Caco-2 (cell line): ENCODE data around the gene COL5A1. TPM values are rescaled to one million over a fixed set of nuclear protein-coding genes. Genes with fewer than 3 reads are reported as not detected.

Experiments
- BruUV-seq: library from RNA; stranded (reverse); fragments of 400-500 nt; replicated peaks from 2 replicates; lab custom pipeline; 2021; lab: Mats Ljungman, UMichigan
- CTCF ChIA-PET: fragments of 300-600 bp; sonication (Branson Sonifier 250); formaldehyde crosslinking; loops from one replicate; lab custom pipeline; 2022; ENCODE audit warnings: antibody characterized with exemption; lab: Charles Lee
- POLR2A ChIA-PET: fragments of 300-600 bp; sonication (Branson Sonifier 250); formaldehyde crosslinking; loops from one replicate; lab custom pipeline; 2022; ENCODE audit warnings: antibody characterized with exemption; lab: Charles Lee
- DNase-seq, 2 experiments: peaks; one replicate each; pipeline versions ENCODE4 v3.0.0 to v3.0.0-alpha.2; 2020 to 2022
- H3K27me3 ChIP-seq: replicated peaks from 2 replicates; pipeline ENCODE4 v1.6.0; 2011; ENCODE audit warnings: low read length; ENCODE audit not compliant: control insufficient read depth, insufficient read depth
- H3K36me3 ChIP-seq: 2 replicates; pipeline ENCODE4 v1.5.1; 2011; ENCODE audit warnings: low read length; ENCODE audit not compliant: control insufficient read depth, insufficient read depth
- H3K4me1 ChIP-seq: fragments of 250-450 bp; sonication (Bioruptor Pico); 2 replicates; pipeline ENCODE4 v1.5.1; 2020; ENCODE audit warnings: mild to moderate bottlenecking
- H3K4me3 ChIP-seq: 2 replicates; pipeline ENCODE4 v1.5.1; 2011; ENCODE audit warnings: low read depth, mild to moderate bottlenecking, control low read depth, low read length
- H3K9me3 ChIP-seq: fragments of 250-450 bp; sonication (Bioruptor Pico); 2 replicates; pipeline ENCODE4 v1.5.1; 2020; ENCODE audit warnings: mild to moderate bottlenecking, moderate library complexity
- H3K27ac Mint-ChIP-seq: one replicate; pipeline ENCODE4 v1.8.0; 2022; ENCODE audit warnings: mixed read lengths; ENCODE audit not compliant: unreplicated experiment
- H3K27me3 Mint-ChIP-seq: one replicate; pipeline ENCODE4 v1.8.0; 2022; ENCODE audit warnings: mixed read lengths; ENCODE audit not compliant: insufficient read depth, unreplicated experiment
- H3K36me3 Mint-ChIP-seq: one replicate; pipeline ENCODE4 v1.8.0; 2022; ENCODE audit warnings: mild to moderate bottlenecking, mixed read lengths; ENCODE audit not compliant: insufficient read depth, unreplicated experiment
- H3K4me1 Mint-ChIP-seq: one replicate; pipeline ENCODE4 v1.8.0; 2022; ENCODE audit warnings: low read depth, mixed read lengths; ENCODE audit not compliant: unreplicated experiment
- H3K4me3 Mint-ChIP-seq: one replicate; pipeline ENCODE4 v1.8.0; 2022; ENCODE audit warnings: mild to moderate bottlenecking, moderate library complexity, mixed read lengths; ENCODE audit not compliant: unreplicated experiment
- H3K9me3 Mint-ChIP-seq: one replicate; pipeline ENCODE4 v1.8.0; 2022; ENCODE audit warnings: mixed read lengths; ENCODE audit not compliant: unreplicated experiment
- intact Hi-C: fragments of 100-400 bp; cut with micrococcal nuclease; formaldehyde crosslinking; loops from one replicate; pipeline ENCODE4 v1.10.0; 2022; ENCODE audit not compliant: unreplicated experiment
- total RNA-seq: library from RNA; stranded (reverse); gene quantifications from 2 replicates; pipeline ENCODE4 v1.2.3, GENCODE V29; 2022
- TF ChIP-seq, protein P1 (sequence below), 2 experiments: fragments of 200-600 bp in 1 of 2; IDR thresholded peaks; 1 replicate in 1 of 2; 2 replicates in 1 of 2; pipeline versions ENCODE4 v1.5.1 to v1.8.0; 2011 to 2022; ENCODE audit warnings: antibody characterized with exemption in 1 of 2, control low read depth in 1 of 2, inconsistent platforms in 1 of 2, low read depth in 1 of 2, low read length in 1 of 2, mild to moderate bottlenecking in 1 of 2, moderate library complexity in 1 of 2; ENCODE audit not compliant: insufficient read depth in 1 of 2, severe bottlenecking in 1 of 2, unreplicated experiment in 1 of 2

COL5A1 gene
- total RNA-seq, 1 experiment from 2014 or later, result 4.8 TPM

DNA sequence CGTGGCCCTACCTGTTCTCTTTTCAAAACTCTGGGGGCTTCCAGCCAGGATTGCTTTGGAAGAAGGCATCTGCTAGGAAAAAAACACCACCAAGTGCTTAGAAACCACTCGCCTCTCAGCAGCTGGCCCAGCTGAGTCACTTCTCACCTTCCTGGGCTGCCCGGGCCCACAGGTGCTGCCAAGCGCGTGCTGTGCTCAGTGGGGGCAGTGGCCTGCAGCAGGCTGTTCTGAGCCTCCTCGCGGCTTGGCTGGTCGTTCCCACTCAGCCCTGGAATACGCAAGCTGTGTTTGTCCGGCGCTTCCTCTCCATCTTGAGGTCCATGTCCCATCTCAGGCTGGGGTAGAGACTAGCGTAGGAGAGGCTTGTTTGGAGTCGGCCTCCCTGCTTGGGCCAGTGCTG lies 136.6 kb downstream of the COL5A1 start:
- TF ChIP-seq, protein P1, sequence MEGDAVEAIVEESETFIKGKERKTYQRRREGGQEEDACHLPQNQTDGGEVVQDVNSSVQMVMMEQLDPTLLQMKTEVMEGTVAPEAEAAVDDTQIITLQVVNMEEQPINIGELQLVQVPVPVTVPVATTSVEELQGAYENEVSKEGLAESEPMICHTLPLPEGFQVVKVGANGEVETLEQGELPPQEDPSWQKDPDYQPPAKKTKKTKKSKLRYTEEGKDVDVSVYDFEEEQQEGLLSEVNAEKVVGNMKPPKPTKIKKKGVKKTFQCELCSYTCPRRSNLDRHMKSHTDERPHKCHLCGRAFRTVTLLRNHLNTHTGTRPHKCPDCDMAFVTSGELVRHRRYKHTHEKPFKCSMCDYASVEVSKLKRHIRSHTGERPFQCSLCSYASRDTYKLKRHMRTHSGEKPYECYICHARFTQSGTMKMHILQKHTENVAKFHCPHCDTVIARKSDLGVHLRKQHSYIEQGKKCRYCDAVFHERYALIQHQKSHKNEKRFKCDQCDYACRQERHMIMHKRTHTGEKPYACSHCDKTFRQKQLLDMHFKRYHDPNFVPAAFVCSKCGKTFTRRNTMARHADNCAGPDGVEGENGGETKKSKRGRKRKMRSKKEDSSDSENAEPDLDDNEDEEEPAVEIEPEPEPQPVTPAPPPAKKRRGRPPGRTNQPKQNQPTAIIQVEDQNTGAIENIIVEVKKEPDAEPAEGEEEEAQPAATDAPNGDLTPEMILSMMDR (IDR thresholded peaks at IDR 0.05; ENCODE audit: insufficient read depth in 1 of 2, low read depth in 1 of 2, low read length in 1 of 2, severe bottlenecking in 1 of 2, unreplicated experiment in 1 of 2), result no peak
- Histone ChIP-seq H3K27me3 (no peaks in the 10 kb centered on the region), H3K36me3 (no peaks in the 10 kb centered on the region), H3K4me3 (no peak overlapping the region), H3K9me3 (no peaks in the 10 kb centered on the region), H3K4me1 (peaks cover 32% of the 10 kb centered on the region)
- H3K36me3 Mint-ChIP-seq, result no peaks in the 10 kb centered on the region
- no TSS peak for BruUV-seq
- CTCF ChIA-PET, result interaction anchor here (0.6 kb wide), 1 partner anchor 24 kb away, joined by 4 read pairs; no protein-coding TSS in a partner anchor
- H3K27me3 Mint-ChIP-seq, result no peaks in the 10 kb centered on the region
- POLR2A ChIA-PET, result no interaction called here
- intact Hi-C loops, result no loop called here
- no peak overlapping the region for H3K4me3 Mint-ChIP-seq
- no peaks in the 10 kb centered on the region for H3K9me3 Mint-ChIP-seq
- H3K4me1 Mint-ChIP-seq, result no peaks in the 10 kb centered on the region
- DNase-seq, result no peak
- no peak overlapping the region for H3K27ac Mint-ChIP-seq

DNA sequence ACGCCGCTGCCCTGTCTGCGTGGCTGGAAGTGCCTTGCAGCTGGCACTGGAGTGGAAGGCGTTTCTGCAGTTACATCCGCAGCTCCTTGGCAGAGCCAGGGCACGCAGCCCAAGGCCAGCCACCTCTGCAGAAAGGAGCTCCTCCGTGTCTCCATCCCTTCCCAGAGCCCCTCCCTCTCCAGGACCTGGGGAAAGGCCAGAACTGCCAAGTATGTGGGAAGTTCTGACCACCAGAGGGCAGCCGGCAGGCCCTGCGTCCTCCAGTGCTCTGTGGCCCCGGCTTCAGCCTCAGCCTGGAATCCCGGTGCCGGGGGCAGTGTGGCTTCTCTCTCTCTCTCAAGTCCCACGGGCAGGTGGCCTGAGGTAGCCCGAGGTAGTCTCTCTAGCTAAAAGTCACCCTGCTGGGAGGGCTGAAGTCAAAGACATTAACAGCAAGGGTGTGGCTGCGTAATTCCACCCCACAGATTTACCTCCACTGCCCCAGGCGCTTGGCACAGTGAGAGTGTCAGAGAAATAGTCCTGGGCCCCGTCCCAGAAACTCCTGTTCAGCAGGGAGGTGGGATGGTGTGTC lies 137.3 kb downstream of the COL5A1 start:
- DNase-seq, result peak; percentile 70 to 74
- H3K36me3 Mint-ChIP-seq, result no peaks in the 10 kb centered on the region
- no peaks in the 10 kb centered on the region for H3K27me3 Mint-ChIP-seq
- H3K27me3 ChIP-seq, result no peaks in the 10 kb centered on the region
- peaks cover 32% of the 10 kb centered on the region for H3K4me1 ChIP-seq
- no peaks in the 10 kb centered on the region for H3K4me1 Mint-ChIP-seq
- ChIA-PET CTCF (interaction anchor here (0.6 kb wide), 1 partner anchor 25 kb away, joined by 4 read pairs; no protein-coding TSS in a partner anchor), POLR2A (no interaction called here)
- H3K36me3 ChIP-seq, result no peaks in the 10 kb centered on the region
- H3K9me3 Mint-ChIP-seq, result no peaks in the 10 kb centered on the region
- intact Hi-C loops, result no loop called here
- no TSS peak for BruUV-seq
- TF ChIP-seq, protein P1 (IDR thresholded peaks at IDR 0.05; ENCODE audit: insufficient read depth in 1 of 2, low read depth in 1 of 2, low read length in 1 of 2, severe bottlenecking in 1 of 2, unreplicated experiment in 1 of 2), result peak; percentile 74 to 77
- no peak overlapping the region for H3K27ac Mint-ChIP-seq
- no peaks in the 10 kb centered on the region for H3K9me3 ChIP-seq
- no peak overlapping the region for H3K4me3 ChIP-seq
- no peak overlapping the region for H3K4me3 Mint-ChIP-seq

DNA sequence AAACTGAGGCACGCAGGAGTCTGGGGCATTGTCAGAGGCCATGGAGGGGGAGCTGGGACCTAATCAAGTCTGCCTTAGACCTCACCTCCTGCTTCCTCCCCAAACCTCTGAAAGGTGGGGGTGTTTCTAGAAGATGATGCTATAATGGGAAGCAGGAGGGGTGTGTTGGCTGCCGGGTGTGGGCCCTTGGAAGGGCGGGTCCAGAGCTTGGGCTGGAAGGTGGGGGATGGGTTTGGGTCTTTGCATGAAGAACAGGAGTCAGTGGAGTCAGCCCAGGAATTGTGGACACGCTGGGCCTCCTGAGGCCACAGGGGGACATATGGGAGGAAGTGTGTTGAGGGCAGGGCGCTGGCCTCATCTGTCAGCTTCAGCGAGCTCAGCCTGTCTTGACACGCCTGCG lies 138.0 kb downstream of the COL5A1 start:
- Mint-ChIP-seq H3K4me3 (no peak overlapping the region), H3K4me1 (no peaks in the 10 kb centered on the region), H3K27ac (no peak overlapping the region), H3K9me3 (no peaks in the 10 kb centered on the region), H3K27me3 (peaks cover under 1% of the 10 kb centered on the region), H3K36me3 (no peaks in the 10 kb centered on the region)
- TF ChIP-seq, protein P1 (IDR thresholded peaks at IDR 0.05; ENCODE audit: insufficient read depth in 1 of 2, low read depth in 1 of 2, low read length in 1 of 2, severe bottlenecking in 1 of 2, unreplicated experiment in 1 of 2), result no peak
- Histone ChIP-seq H3K4me1 (peaks cover 29% of the 10 kb centered on the region), H3K36me3 (no peaks in the 10 kb centered on the region), H3K27me3 (no peaks in the 10 kb centered on the region), H3K4me3 (no peak overlapping the region), H3K9me3 (no peaks in the 10 kb centered on the region)
- no peak for DNase-seq
- no TSS peak for BruUV-seq
- POLR2A ChIA-PET, result no interaction called here
- intact Hi-C loops, result no loop called here
- CTCF ChIA-PET, result interaction anchor here (0.6 kb wide), 1 partner anchor 630 kb away, joined by 3 read pairs; no protein-coding TSS in a partner anchor
